Activated CD4-positive, alpha-beta T cell treated with anti-CD3 and anti-CD28 coated beads for 4 hours (primary cell): ENCODE measurements around the gene MUSTN1.

ENCODE experiments used
- DNase-seq, 2 donors: peaks; one replicate each; pipeline ENCODE4 v3.0.0-alpha.2; 2020

MUSTN1 gene

DNA sequence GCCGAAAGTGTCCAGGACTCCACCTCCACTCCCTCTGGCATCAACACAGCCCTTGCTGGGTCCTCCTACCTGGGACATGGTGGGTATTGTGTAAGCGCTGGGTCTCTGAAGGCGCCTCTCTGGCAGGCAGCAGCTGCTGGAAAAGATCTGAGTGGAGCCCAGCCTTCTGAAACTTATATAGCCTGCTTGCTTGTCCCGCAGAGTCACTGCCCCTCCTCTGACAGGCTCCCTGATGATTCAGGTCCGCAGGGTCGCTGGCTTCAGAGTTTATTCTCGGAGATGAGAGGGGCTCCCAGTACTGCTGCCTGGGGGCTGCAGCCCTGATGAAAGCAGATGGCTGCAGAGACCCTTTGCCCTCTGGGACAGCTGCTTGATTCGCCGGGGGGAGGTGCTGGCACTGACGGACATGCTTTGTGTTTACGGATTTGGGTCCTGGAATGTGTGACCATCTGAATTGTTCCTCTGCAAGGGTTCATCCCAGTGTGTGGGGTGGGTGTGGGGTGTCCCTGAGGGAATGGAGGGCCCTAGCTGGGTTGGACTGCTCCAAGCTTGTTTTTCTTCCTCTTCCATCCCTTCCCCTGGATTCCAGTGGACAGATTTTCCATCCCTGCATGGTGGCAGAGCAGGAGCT, at the start of gene MUSTN1:
Gene MUSTN1 (minus strand): TSS at position 149 of the 631 bp plus-strand sequence. CDS start 71 bp downstream, at position 78.
- no peak for DNase-seq

DNA sequence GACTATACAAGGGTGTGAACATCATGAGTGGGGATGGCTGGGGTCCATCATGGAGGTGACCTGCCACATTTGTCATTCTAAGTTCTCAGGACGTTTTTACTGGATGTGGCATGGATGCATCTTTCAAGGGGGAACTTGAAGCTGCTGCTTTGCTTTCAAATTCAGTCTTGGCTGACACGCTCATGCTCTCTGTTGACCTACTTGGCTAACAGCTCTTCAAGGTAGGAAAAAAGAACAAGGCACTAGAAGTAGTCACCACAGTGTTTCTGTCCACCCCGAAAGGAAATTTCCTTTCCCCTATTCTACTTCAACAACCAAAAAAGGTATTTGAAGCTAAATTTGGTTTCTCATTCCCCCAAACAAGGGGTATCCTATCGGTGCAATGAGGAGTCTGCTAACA, 47.6 kb upstream of the MUSTN1 start:
- DNase-seq = no peak

DNA sequence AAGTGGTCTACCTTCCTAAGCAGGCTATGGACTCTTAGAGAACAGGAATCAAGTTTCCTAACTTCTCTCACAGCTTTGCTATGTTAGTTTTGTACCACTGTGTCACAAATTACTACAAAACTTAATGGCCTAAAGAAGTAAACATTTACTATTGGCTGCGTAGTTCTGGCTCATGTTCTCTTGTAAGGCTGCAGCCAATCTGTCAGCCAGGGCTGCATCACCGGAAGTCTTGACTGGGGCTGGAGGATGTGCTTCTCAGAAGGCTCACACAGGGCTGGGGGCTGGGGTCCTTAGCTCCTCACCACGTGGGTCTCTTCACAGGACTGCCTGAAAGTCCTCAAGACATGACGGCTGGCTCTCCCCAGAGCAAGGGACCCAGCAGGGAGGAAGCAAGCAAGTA, 47.1 kb upstream of the MUSTN1 start:
- no peak for DNase-seq

DNA sequence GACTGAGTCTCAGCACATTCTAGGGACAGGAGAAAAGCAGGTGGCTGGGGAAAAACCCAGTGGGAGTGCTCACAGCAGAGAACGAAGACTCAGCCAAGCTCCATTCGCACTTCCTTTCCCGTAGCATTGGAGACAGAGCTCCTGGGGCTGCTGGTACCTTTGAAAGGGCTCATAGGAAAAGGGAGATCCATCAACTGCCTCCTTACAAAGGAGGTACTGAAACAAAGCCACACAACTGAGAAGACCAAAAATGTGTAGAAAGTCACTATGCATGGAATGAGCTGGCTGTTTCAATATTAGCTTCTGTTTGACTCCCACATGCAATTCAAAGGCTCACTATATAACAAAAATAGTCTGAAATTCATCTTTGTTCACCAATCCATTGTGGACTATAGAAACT, 45.7 kb upstream of the MUSTN1 start:
- no peak for DNase-seq

DNA sequence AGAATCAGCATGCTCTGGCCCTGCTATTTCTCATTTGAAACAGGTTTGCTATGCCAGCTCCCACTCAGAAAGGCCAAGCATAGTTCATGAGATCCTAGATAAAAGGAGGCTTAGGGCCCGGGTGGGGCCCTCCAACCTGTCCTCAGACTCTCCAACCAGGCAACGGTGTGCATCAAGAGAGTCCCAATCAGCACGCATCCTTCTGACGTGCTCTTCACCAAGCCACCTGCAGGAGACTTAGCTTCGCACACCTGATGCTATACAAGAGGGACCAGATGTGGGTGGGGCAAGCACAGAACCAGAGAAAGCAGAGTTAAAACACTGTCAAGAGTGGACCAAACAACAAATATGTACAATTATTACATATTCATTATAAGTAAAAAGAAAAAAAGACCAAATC, 45.2 kb upstream of the MUSTN1 start:
- no peak for DNase-seq

DNA sequence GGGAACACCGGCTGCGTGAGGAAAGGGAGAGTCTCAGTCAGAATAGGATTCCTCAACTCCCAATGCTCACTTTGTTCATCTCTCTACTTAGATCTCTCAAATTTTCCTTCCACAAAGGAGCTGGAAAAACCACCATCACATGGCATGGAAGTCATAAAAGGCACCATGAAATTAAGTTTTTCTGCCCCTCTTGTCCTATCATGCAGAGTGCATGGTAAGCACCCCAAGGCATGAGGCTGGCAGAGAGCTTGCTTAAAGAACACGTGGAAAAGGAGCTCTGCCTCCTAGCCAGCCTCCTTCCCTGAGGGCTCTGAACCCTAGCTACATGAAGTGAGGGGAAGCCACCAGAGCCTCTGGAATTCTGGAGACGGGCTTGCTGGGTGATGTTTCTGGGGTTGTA, 44.8 kb upstream of the MUSTN1 start:
- DNase-seq = no peak

DNA sequence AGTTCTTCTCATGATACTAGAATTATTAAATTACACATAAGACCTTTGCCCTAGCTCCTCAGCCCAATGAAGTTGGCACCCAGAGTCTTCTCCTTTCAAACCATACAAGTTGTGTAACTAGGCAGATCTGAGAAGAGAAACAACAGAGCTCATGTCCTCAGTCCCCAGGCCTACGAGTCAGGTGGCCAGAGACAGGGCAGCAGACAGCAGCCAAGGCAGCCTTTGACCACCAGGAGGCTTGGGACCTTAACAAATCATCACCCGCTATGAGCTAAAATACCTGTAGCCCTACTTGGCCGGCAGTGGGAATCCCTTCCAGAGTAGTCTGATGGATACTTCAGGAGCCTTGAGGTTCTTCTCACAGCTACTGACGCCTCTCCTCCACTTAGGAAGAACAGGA, 44.3 kb upstream of the MUSTN1 start:
- no peak for DNase-seq

DNA sequence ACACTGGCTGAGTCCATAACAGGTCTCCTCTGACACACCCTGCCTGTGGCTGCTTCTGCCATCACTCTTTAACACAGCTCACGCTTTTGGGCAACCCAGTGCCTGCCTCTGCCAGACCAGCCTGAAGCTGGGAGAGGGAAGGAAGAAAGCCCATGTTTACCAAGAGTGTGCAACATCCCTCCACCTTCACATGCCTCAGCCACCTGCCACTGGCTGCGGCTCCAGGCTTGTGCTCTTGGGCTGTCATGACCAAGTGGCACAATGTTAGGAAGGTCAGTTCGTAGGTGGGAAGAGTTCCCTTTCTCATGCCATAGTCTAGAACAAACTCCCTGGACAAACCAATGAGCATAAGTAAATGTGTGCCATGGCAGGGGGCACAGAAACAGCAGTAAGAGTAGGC, 42.3 kb upstream of the MUSTN1 start:
- DNase-seq = no peak

DNA sequence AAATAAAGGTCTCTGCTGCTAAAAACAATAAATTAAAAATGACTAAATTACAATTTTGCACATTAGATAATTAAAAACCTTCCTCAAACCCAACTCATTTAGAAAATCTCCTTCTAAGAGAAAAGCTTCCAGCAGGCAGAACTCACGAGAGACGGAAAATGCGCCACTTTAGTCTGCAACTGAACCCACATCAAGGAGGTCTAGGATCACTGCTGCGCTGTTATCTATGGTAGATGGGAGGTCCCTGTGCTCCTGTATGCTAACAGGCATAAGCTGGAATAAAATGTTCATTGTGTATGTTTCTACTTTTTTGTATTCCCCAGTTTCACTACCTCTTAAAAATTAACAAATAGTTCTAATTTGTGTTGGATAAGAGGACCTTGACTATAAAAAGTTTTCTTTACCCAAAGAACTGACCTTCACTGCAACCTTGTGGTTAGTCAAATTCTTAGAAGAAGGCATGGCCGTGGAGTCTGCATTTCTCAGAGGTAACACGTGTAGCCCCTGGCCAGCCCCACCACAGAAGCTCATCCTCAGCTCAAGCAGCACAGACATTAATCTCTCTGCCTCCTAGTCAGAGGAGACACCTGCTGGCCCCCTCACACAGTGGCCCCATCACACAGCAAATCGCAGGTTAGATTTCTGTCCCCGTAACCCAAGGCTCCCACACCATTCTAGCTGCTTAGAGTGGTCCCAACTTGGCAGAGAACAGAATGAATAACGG, 40.2 kb upstream of the MUSTN1 start:
- no peak for DNase-seq

DNA sequence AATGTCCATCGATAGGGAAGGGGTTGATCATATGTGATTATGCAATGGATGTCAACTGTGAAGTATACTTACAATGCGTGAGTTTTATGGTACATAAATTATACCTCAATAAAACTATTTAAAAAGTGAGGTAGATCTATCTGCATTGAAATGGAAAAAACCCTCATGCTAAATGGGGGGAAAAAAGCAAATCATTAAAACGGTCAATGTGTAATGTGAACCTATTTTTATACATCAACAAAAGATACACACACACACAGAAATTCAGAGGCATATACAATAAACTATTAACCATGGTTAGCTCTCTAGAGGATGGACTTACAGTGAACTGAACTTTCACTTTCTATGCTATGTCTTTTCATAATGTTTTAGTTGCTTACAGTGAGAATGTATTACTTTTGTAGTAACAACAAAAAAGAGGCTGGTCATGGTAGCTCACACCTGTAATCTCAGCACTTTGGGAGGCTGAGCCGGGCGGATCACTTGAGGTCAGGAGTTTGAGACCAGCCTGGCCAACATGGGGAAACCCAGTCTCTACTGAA, 39.4 kb upstream of the MUSTN1 start:
- DNase-seq = no peak

DNA sequence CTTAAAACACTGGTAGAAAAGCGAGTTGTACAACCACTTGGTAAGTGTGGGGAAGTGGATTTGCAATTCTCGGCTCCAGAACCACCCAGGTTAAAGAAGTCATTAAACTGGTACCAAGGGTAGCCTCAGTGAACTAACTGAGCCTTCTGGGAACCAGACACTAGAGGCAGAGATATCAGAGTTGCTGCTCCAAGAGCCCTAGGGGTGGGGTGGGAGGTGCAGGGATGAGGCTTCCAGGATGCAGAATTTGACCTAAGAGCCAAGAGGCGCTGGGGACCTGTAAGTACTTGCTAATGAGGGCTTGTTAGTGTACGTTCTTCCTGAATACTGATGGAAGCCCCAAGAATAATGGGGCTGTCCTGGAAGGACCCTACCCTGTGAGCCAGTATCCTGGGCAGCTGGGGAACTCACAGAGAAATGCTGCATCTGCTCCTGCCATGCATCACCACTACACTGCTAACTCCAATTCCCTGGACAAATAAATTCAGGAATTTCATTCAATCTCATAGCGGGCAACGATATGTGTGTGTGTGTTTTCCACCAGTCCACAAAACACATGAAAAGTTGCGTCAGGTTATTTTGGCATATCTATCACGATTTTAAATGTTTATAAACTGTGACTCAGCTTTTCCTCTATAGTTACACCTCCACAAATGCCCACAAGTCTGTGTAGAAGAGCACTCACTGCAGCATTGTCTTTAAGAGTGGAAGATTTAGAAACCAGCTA, 38.8 kb upstream of the MUSTN1 start:
- no peak for DNase-seq

DNA sequence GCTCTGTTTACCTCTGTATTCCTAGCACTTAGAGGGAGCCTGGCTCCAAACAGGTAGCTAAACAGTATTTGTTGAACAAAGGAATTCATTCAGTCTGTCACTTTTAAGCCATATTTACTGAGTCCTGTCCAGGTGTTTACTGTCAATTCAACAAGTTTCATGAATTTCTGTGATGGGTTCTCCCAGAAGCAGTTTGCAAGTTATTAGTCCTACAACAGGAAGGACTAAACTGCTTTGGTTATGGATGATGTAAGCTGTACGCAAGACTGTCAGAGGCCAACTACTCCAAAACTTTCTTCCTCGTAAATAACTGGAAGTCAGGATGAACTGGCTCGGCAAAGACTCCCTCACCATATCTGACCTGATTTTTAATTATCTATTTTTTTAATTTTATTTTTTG, 37.4 kb upstream of the MUSTN1 start:
- DNase-seq = no peak

DNA sequence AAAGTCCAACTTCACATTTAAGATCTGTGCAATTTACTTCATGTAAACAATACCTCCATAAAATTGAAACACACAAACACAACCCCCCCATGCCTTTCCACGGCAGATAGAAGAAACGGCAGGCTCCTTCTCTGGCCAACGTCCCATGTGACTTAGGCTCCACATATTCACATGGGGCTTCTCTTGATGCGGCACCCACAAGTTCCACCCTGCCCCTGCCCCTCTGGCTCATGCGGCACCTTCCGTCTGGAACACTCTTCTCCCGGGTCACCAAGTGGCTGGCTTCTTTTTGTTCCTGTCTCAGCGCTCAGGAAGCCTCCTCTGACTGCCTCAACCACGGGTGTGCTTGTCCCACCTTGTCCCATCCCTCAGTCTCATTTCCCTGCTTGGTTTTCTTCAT, 36.9 kb upstream of the MUSTN1 start:
- DNase-seq = no peak

DNA sequence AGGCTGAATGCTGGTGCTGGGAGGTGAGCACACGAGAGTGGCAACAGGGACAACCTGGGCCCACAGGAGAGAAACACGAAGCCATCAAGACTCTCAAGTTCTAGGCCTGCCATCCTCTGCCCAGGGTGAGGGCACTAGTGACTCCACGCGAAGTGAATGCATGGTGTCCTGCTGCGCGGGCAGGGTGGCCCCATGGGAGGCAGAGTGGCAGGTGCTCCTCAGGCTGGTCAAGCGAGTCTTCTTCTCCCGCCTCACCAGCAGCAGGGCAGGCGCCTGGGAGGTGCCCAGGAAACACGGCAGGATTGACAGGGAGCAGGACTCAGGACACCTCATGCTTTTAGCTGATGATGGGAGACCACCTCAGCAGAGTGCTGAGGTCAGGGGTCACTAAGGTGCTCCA, 35.7 kb upstream of the MUSTN1 start:
- no peak for DNase-seq

DNA sequence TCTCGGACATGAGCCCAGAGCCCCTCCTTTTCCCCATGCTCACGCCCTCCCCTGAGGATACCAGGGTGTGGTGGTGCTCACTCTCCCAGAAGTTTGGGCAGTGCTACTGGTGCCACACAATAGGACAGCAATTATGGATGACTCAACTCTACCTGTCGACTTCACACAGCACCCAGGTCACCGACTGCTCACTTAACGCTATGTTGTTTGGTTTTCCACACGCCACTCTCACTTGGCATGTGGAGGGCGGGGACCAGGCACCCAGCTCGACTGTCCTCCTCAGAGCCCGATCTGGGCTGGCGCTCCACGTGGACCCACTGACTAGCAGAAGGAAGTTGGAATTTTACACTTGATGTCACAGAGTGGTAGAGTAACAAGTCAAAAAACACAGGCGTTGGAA, 31.6 kb upstream of the MUSTN1 start:
- no peak for DNase-seq

DNA sequence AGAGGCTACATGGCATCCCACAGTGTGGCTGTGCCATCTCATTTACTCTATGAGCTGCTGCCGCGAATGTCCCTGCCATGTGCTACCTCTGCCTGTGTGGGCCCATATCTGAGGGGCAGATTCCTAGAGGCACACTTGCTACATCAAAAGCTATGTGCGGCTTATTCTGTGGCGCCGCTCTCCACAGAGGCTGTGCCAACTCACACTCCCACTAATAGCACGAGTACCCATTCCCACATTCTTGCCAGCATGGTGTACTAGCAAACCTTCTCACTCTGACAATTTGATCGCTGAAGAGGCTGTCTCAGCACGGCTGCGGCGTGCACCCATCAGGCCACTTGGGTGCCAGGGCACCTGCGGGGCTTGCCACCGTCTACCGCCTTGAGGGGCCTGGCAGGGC, 31.2 kb upstream of the MUSTN1 start:
- no peak for DNase-seq

DNA sequence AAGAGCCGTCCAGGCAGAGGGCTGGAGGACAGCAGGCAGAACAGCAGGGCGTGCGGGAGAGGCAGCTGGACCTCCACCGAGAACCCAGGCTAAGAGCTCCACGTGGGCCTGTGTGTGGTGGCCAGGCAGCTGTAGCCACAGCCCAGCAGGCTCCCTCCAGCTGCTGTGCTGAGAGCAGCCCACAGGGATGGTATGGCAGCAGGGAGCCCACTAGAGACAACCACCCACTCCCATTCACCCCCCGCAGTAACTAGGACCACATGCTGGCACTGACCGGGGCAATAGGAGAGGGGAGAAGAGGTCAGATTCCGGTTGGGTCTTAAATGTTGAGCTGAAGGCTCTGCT, 25.6 kb upstream of the MUSTN1 start:
- no peak for DNase-seq

DNA sequence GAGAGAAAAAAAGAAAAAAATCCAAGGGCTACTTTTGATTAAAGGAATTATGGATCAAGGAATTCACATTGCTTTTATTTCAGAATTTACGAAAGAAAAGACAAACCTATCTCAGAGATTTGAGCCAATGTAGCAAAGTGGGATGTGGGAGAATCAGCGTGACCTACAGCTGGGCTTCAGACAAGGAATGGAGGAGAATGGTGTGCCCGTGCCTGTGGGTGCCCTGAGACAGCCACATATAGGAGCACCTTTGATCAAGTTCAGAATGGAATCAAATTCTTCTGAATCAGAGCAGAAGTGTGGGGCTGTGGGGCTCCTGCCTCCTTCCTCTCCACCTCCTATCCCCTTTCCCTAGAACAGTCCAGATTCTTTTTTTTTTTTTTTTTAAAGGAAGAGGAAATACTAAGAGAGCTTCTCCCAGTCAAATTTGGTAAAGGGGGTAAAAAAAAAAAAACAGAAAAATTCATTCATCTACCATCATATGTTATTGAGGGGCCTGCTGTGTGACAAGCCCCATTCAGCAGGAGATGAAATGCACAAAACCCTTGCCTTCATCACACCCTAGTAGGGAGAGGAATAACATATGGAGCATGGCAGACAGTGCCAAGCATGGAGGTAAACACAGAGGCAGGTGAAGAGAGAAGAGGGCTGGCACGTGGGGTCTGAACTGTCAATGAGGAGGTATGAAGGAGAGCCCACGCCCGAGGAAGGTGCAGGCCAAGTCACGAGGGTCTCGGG, 25.0 kb upstream of the MUSTN1 start:
- DNase-seq = no peak

DNA sequence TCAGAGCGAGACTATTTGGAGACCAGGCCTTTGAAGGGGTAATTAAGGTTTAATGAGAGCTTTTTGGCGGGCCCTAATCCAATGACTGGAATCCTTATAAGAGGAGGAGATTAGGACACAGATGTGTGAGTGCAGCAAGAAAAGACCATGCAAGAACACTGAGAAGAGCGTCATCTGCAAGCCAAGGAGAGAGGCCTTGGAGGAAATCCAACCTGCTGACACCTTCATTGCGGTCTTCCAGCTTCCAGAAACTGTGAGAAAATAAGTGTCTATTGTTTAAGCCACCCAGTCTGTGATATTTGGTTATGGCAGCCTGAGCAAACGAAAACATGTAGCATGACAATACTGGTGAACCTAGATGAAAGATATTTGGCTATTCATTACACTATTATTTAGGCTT, 23.0 kb upstream of the MUSTN1 start:
- DNase-seq = no peak

DNA sequence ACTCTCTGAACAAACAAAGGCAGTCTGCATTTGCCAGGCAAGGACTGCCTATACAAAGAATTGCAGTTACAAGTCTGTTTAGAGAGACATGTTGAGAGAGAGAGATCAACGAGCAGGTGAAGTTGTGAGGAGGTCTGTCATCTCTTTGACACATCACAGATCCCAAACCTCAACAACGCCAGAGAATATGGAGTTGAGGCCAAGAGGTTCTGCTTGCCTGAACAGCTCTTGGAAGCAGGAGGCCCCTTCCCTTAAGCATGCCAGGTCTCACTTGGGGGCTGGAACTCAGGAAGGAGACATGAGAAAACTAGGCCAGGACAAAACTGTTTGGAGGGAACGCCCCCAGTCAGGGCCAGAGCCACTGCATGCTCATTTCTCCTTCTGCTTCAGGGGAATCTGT, 22.3 kb upstream of the MUSTN1 start:
- DNase-seq = no peak

DNA sequence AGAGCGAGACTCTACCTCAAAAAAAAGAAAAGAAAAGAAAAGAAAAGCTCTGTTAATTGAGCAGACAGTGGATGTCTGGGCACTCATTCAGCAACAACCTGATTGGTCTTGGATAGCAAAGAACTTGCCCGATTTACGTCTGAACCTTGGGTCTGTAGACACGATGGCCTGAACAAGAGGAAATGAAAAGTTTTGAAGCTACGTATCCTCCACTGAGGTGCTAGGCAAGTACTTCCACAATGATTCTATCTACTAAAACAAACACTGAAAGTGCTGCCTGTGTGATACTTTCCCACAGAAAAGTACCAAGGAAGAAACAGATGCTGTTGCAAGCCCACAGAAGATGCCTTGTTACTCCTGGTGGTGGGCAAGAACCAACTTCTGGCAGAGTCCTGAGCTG, 21.8 kb upstream of the MUSTN1 start:
- DNase-seq = no peak

DNA sequence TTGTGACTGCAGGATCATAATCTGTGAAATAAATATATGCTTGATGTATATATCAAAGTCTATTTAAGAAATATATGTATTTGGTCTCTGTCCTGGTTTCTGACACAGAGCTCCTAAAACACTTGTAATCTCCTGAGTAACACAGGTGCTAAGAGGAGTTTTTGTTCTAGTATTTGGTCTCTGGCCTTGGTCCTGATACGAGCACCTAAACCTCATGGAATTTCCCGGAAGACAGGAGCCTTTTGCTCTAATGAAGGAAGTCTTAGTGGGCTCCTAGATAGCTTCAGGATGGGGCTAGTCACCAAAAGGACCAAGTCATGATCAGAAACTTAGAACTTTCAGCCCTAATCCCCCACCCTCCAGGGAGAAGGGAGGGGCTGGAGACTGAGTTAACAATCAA, 19.2 kb upstream of the MUSTN1 start:
- DNase-seq = no peak

DNA sequence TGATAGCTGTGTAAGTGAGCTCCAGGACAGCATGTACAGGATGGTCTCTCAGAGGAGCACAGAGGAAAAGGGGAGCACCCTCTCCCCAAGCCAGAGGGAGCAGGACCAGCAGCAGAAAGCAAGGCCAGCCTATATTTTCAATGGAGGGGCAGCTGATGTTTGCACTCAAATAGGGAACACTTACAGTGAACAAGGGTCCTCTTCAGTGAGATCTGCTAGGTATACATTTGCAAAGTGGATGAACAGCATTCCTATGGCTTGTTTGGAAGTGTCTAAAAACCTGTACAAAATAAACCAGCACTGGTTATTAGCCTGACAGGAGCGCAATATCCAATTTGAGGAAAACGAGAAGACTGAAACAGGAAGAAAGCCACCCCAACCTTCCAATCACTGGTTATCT, 17.6 kb upstream of the MUSTN1 start:
- DNase-seq = no peak
